WTC11 (cell line): ENCODE measurements around the gene ARL10. TPM values are rescaled to one million over a fixed set of nuclear protein-coding genes. Genes with fewer than 3 reads are reported as not detected.

Experiments
- ATAC-seq: fragments of 200-7000 bp; cut with Tn5 transposase; 2 replicates; pipeline ENCODE4 v1.10.0; 2021; ENCODE audit warnings: mild to moderate bottlenecking, moderate library complexity
- CTCF ChIA-PET: fragments of 300-600 bp; sonication (Branson Sonifier 250); formaldehyde crosslinking; loops from one replicate; lab custom pipeline; 2021; ENCODE audit warnings: antibody characterized with exemption; lab: Charles Lee
- POLR2A ChIA-PET: fragments of 350-600 bp; sonication (Branson Sonifier 250); formaldehyde crosslinking; loops from one replicate; lab custom pipeline; 2021; ENCODE audit warnings: antibody characterized with exemption; lab: Charles Lee
- DNase-seq: peaks from one replicate; pipeline ENCODE4 v3.0.0; 2021; ENCODE audit warnings: low spot score
- H3K27ac Mint-ChIP-seq: 2 replicates; pipeline ENCODE4 v1.8.0; 2021; ENCODE audit warnings: mixed read lengths
- H3K27me3 Mint-ChIP-seq: 2 replicates; pipeline ENCODE4 v1.8.0; 2021; ENCODE audit warnings: low read depth, mild to moderate bottlenecking, moderate library complexity, mixed read lengths
- H3K36me3 Mint-ChIP-seq: 2 replicates; pipeline ENCODE4 v1.8.0; 2021; ENCODE audit warnings: mixed read lengths
- H3K4me1 Mint-ChIP-seq: 2 replicates; pipeline ENCODE4 v1.8.0; 2022; ENCODE audit warnings: mixed read lengths
- H3K4me3 Mint-ChIP-seq: 2 replicates; pipeline ENCODE4 v1.8.0; 2021; ENCODE audit warnings: mild to moderate bottlenecking, moderate library complexity, mixed read lengths
- H3K9me3 Mint-ChIP-seq: 2 replicates; pipeline ENCODE4 v1.8.0; 2021; ENCODE audit warnings: mixed read lengths
- CBFB ChIP-seq: sonication (generic); formaldehyde crosslinking; IDR thresholded peaks from 2 replicates; pipeline ENCODE4 v1.8.1; 2022; ENCODE audit warnings: mild to moderate bottlenecking, low read depth, missing genetic modification reagents
- ESRRA ChIP-seq: sonication (generic); formaldehyde crosslinking; IDR thresholded peaks from 2 replicates; pipeline ENCODE4 v1.8.1; 2022; ENCODE audit warnings: mild to moderate bottlenecking, missing genetic modification reagents, borderline replicate concordance
- ETV6 ChIP-seq: sonication (generic); formaldehyde crosslinking; IDR thresholded peaks from 2 replicates; pipeline ENCODE4 v1.8.1; 2022; ENCODE audit warnings: mild to moderate bottlenecking, missing genetic modification reagents
- FOXJ3 ChIP-seq: sonication (generic); formaldehyde crosslinking; IDR thresholded peaks from 2 replicates; pipeline ENCODE4 v1.9.0; 2021; ENCODE audit warnings: missing genetic modification reagents, mild to moderate bottlenecking, borderline replicate concordance
- FOXK1 ChIP-seq: sonication (generic); formaldehyde crosslinking; IDR thresholded peaks from 2 replicates; pipeline ENCODE4 v1.8.0; 2022; ENCODE audit warnings: mild to moderate bottlenecking, moderate library complexity, missing genetic modification reagents
- FOXP1 ChIP-seq: sonication (generic); formaldehyde crosslinking; IDR thresholded peaks from 2 replicates; pipeline ENCODE4 v1.8.0; 2022; ENCODE audit warnings: missing genetic modification reagents, mild to moderate bottlenecking, moderate library complexity, borderline replicate concordance
- GRHL2 ChIP-seq: fragments of 250-450 bp; sonication (Bioruptor Pico); IDR thresholded peaks from 2 replicates; pipeline ENCODE4 v1.8.0; 2022; ENCODE audit warnings: mild to moderate bottlenecking, moderate library complexity; ENCODE audit not compliant: insufficient replicate concordance, severe bottlenecking
- GTF2I ChIP-seq: fragments of 250-450 bp; sonication (Bioruptor Pico); conservative IDR thresholded peaks from 2 replicates; pipeline ENCODE4 v1.4.0; 2021; ENCODE audit warnings: mild to moderate bottlenecking
- JUN ChIP-seq: sonication (generic); formaldehyde crosslinking; IDR thresholded peaks from 2 replicates; pipeline ENCODE4 v1.8.0; 2023; ENCODE audit warnings: mild to moderate bottlenecking, missing genetic modification reagents
- NR1H2 ChIP-seq: sonication (generic); formaldehyde crosslinking; IDR thresholded peaks from 2 replicates; pipeline ENCODE4 v1.9.0; 2021; ENCODE audit warnings: mild to moderate bottlenecking, moderate library complexity, missing genetic modification reagents
- OVOL2 ChIP-seq: fragments of 250-450 bp; sonication (Bioruptor Pico); IDR thresholded peaks from 2 replicates; pipeline ENCODE4 v1.9.0; 2021; ENCODE audit warnings: mild to moderate bottlenecking, borderline replicate concordance
- ZNF121 ChIP-seq: sonication (generic); formaldehyde crosslinking; IDR thresholded peaks from 2 replicates; pipeline ENCODE4 v1.8.0; 2023; ENCODE audit warnings: missing genetic modification reagents
- ZNF138 ChIP-seq: sonication (generic); formaldehyde crosslinking; conservative IDR thresholded peaks from 2 replicates; pipeline ENCODE4 v1.8.1; 2022; ENCODE audit warnings: mild to moderate bottlenecking, moderate library complexity, missing genetic modification reagents
- ZNF423 ChIP-seq: fragments of 250-450 bp; sonication (Bioruptor Pico); IDR thresholded peaks from 2 replicates; pipeline ENCODE4 v2.1.2; 2022; ENCODE audit warnings: mild to moderate bottlenecking, moderate library complexity
- total RNA-seq: library from RNA; stranded (reverse); gene quantifications from 3 replicates; pipeline ENCODE4 v1.2.3, GENCODE V29; 2021
- TF ChIP-seq, protein P1 (sequence below): fragments of 250-450 bp; sonication (Bioruptor Pico); IDR thresholded peaks from 2 replicates; pipeline ENCODE4 v1.9.0; 2021; ENCODE audit warnings: mild to moderate bottlenecking
- TF ChIP-seq, protein P2 (sequence below): sonication (generic); formaldehyde crosslinking; IDR thresholded peaks from 2 replicates; pipeline ENCODE4 v1.8.1; 2022; ENCODE audit warnings: low read depth, missing genetic modification reagents, borderline replicate concordance
- TF ChIP-seq, protein P3 (sequence below): fragments of 250-450 bp; sonication (Bioruptor Pico); IDR thresholded peaks from 2 replicates; pipeline ENCODE4 v1.9.0; 2021; ENCODE audit warnings: moderate library complexity, mild to moderate bottlenecking, inconsistent platforms, borderline replicate concordance
- TF ChIP-seq, protein P4 (sequence below): sonication (generic); formaldehyde crosslinking; IDR thresholded peaks from 2 replicates; pipeline ENCODE4 v1.8.0; 2023; ENCODE audit warnings: missing genetic modification reagents, mild to moderate bottlenecking, borderline replicate concordance
- TF ChIP-seq, protein P5 (sequence below): fragments of 250-450 bp; sonication (Bioruptor Pico); IDR thresholded peaks from 2 replicates; pipeline ENCODE4 v1.9.0; 2021; ENCODE audit warnings: mild to moderate bottlenecking, borderline replicate concordance
- TF ChIP-seq, protein P6 (sequence below): sonication (generic); formaldehyde crosslinking; IDR thresholded peaks from 2 replicates; pipeline ENCODE4 v1.8.1; 2022; ENCODE audit warnings: mild to moderate bottlenecking, missing genetic modification reagents, moderate library complexity, borderline replicate concordance

The ARL10 gene
- total RNA-seq, 1 experiment from 2014 or later, result 6.8 TPM

DNA sequence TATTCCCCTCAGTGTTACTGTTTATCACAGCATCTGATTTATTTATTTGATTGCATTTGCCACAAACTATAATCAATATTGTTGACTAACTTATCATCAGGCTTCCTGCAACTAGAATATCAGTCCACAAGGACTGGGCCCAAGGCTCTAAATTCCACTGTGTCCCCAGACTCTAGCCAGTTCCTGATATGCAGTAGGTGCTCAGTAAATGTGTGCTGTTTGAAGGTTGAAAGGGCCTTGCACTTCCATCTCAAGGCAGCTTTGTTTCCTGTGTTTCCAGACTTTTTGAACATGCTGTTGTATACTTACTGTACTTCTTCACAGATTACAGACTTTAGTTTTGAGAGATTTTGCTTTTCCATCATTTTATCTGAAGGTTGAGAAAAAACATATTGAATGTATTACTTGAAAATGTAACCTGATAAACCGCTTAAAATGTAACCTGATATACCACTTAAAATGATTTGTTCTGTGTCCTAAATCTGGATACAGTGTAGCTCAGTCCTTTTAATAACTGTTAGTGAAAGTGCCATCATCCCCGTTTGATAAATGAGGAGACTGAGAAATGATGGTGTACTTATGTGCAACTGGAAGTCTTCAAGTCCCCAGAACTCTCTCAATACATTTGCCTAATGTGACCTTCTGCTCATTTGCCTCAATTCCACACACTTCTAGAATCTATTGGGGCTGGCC, 22.4 kb upstream of the ARL10 start (continued):
- TF ChIP-seq JUN (CRISPR knock-in tag), result no peak
- TF ChIP-seq, protein P1, sequence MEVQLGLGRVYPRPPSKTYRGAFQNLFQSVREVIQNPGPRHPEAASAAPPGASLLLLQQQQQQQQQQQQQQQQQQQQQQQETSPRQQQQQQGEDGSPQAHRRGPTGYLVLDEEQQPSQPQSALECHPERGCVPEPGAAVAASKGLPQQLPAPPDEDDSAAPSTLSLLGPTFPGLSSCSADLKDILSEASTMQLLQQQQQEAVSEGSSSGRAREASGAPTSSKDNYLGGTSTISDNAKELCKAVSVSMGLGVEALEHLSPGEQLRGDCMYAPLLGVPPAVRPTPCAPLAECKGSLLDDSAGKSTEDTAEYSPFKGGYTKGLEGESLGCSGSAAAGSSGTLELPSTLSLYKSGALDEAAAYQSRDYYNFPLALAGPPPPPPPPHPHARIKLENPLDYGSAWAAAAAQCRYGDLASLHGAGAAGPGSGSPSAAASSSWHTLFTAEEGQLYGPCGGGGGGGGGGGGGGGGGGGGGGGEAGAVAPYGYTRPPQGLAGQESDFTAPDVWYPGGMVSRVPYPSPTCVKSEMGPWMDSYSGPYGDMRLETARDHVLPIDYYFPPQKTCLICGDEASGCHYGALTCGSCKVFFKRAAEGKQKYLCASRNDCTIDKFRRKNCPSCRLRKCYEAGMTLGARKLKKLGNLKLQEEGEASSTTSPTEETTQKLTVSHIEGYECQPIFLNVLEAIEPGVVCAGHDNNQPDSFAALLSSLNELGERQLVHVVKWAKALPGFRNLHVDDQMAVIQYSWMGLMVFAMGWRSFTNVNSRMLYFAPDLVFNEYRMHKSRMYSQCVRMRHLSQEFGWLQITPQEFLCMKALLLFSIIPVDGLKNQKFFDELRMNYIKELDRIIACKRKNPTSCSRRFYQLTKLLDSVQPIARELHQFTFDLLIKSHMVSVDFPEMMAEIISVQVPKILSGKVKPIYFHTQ (CRISPR knock-in tag), result no peak
- TF ChIP-seq NR1H2 (CRISPR knock-in tag), result no peak
- TF ChIP-seq, protein P2, sequence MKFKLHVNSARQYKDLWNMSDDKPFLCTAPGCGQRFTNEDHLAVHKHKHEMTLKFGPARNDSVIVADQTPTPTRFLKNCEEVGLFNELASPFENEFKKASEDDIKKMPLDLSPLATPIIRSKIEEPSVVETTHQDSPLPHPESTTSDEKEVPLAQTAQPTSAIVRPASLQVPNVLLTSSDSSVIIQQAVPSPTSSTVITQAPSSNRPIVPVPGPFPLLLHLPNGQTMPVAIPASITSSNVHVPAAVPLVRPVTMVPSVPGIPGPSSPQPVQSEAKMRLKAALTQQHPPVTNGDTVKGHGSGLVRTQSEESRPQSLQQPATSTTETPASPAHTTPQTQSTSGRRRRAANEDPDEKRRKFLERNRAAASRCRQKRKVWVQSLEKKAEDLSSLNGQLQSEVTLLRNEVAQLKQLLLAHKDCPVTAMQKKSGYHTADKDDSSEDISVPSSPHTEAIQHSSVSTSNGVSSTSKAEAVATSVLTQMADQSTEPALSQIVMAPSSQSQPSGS (CRISPR knock-in tag), result no peak
- TF ChIP-seq ZNF138, result no peak
- TF ChIP-seq GRHL2 (CRISPR knock-in tag), result no peak
- TF ChIP-seq, protein P3, sequence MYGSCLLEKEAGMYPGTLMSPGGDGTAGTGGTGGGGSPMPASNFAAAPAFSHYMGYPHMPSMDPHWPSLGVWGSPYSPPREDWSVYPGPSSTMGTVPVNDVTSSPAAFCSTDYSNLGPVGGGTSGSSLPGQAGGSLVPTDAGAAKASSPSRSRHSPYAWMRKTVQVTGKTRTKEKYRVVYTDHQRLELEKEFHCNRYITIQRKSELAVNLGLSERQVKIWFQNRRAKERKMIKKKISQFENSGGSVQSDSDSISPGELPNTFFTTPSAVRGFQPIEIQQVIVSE (CRISPR knock-in tag), result no peak
- no peak for TF ChIP-seq ESRRA (CRISPR knock-in tag)
- no peak for TF ChIP-seq GTF2I
- no peak for TF ChIP-seq ZNF423 (CRISPR knock-in tag)

DNA sequence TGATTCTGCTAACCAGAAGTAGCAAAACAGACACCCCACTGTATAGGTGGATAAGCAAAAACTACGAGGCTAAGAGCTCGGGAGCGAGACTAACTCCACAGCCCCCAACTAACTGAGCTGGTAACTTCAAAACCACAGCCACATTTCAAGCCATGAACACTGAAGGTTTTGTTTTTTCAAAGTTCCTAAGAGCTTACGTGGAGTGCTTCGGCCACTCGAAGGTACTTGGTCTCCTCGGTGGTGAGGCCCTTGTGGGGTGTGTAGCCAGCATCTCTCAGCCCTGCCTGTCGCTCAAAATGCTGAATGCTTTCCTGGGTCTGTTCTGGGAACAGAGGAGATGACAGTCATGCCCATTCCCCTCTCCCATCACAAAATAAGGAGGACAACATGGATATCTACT, 14.9 kb upstream of the ARL10 start:
- CTCF ChIA-PET, result no interaction called here
- POLR2A ChIA-PET, result interaction anchor here (0.6 kb wide), 1 partner anchor 636 kb away, joined by 4 read pairs; no protein-coding TSS in a partner anchor
- no peaks in the 10 kb centered on the region for H3K9me3 Mint-ChIP-seq
- H3K27ac Mint-ChIP-seq, result no peak overlapping the region
- H3K4me1 Mint-ChIP-seq, result no peaks in the 10 kb centered on the region
- no peaks in the 10 kb centered on the region for H3K27me3 Mint-ChIP-seq
- no peak for DNase-seq
- H3K4me3 Mint-ChIP-seq, result no peak overlapping the region
- no peak for ATAC-seq
- peaks cover 84% of the 10 kb centered on the region for H3K36me3 Mint-ChIP-seq
- TF ChIP-seq OVOL2 (CRISPR knock-in tag) (no peak), CBFB (no peak), ETV6 (CRISPR knock-in tag) (no peak), FOXP1 (CRISPR knock-in tag) (no peak), FOXK1 (CRISPR knock-in tag) (no peak), FOXJ3 (CRISPR knock-in tag) (no peak), ZNF121 (CRISPR knock-in tag) (no peak)
- TF ChIP-seq, protein P4, sequence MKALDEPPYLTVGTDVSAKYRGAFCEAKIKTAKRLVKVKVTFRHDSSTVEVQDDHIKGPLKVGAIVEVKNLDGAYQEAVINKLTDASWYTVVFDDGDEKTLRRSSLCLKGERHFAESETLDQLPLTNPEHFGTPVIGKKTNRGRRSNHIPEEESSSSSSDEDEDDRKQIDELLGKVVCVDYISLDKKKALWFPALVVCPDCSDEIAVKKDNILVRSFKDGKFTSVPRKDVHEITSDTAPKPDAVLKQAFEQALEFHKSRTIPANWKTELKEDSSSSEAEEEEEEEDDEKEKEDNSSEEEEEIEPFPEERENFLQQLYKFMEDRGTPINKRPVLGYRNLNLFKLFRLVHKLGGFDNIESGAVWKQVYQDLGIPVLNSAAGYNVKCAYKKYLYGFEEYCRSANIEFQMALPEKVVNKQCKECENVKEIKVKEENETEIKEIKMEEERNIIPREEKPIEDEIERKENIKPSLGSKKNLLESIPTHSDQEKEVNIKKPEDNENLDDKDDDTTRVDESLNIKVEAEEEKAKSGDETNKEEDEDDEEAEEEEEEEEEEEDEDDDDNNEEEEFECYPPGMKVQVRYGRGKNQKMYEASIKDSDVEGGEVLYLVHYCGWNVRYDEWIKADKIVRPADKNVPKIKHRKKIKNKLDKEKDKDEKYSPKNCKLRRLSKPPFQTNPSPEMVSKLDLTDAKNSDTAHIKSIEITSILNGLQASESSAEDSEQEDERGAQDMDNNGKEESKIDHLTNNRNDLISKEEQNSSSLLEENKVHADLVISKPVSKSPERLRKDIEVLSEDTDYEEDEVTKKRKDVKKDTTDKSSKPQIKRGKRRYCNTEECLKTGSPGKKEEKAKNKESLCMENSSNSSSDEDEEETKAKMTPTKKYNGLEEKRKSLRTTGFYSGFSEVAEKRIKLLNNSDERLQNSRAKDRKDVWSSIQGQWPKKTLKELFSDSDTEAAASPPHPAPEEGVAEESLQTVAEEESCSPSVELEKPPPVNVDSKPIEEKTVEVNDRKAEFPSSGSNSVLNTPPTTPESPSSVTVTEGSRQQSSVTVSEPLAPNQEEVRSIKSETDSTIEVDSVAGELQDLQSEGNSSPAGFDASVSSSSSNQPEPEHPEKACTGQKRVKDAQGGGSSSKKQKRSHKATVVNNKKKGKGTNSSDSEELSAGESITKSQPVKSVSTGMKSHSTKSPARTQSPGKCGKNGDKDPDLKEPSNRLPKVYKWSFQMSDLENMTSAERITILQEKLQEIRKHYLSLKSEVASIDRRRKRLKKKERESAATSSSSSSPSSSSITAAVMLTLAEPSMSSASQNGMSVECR (CRISPR knock-in tag), result no peak
- TF ChIP-seq, protein P5, sequence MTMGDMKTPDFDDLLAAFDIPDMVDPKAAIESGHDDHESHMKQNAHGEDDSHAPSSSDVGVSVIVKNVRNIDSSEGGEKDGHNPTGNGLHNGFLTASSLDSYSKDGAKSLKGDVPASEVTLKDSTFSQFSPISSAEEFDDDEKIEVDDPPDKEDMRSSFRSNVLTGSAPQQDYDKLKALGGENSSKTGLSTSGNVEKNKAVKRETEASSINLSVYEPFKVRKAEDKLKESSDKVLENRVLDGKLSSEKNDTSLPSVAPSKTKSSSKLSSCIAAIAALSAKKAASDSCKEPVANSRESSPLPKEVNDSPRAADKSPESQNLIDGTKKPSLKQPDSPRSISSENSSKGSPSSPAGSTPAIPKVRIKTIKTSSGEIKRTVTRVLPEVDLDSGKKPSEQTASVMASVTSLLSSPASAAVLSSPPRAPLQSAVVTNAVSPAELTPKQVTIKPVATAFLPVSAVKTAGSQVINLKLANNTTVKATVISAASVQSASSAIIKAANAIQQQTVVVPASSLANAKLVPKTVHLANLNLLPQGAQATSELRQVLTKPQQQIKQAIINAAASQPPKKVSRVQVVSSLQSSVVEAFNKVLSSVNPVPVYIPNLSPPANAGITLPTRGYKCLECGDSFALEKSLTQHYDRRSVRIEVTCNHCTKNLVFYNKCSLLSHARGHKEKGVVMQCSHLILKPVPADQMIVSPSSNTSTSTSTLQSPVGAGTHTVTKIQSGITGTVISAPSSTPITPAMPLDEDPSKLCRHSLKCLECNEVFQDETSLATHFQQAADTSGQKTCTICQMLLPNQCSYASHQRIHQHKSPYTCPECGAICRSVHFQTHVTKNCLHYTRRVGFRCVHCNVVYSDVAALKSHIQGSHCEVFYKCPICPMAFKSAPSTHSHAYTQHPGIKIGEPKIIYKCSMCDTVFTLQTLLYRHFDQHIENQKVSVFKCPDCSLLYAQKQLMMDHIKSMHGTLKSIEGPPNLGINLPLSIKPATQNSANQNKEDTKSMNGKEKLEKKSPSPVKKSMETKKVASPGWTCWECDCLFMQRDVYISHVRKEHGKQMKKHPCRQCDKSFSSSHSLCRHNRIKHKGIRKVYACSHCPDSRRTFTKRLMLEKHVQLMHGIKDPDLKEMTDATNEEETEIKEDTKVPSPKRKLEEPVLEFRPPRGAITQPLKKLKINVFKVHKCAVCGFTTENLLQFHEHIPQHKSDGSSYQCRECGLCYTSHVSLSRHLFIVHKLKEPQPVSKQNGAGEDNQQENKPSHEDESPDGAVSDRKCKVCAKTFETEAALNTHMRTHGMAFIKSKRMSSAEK (CRISPR knock-in tag), result no peak
- TF ChIP-seq, protein P6, sequence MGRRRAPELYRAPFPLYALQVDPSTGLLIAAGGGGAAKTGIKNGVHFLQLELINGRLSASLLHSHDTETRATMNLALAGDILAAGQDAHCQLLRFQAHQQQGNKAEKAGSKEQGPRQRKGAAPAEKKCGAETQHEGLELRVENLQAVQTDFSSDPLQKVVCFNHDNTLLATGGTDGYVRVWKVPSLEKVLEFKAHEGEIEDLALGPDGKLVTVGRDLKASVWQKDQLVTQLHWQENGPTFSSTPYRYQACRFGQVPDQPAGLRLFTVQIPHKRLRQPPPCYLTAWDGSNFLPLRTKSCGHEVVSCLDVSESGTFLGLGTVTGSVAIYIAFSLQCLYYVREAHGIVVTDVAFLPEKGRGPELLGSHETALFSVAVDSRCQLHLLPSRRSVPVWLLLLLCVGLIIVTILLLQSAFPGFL (CRISPR knock-in tag), result no peak
